K562 (cell line): Measurements from ENCODE around the gene TRAPPC2B. TPM values are rescaled to one million over a fixed set of nuclear protein-coding genes. Genes with fewer than 3 reads are reported as not detected.

ENCODE experiments used
- ATAC-seq: fragments of 200-7000 bp; cut with Tn5 transposase; 3 replicates; pipeline ENCODE4 v1.9.1; 2020; ENCODE audit warnings: moderate library complexity
- BruUV-seq: library from RNA; stranded (reverse); fragments of 400-500 nt; replicated peaks from 2 replicates; lab custom pipeline; 2021; lab: Mats Ljungman, UMichigan
- CTCF ChIA-PET: fragments of 300-600 bp; formaldehyde crosslinking; extraction: SDS; loops from one replicate; lab custom pipeline; 2021; ENCODE audit warnings: low intra/inter-chr PET ratio; lab: Yijun Ruan, JAX
- POLR2A ChIA-PET: fragments of 300-600, 350-650 bp; sonication (Branson Sonifier 250); formaldehyde crosslinking; extraction: SDS; loops from one replicate; lab custom pipeline; 2021; ENCODE audit warnings: antibody characterized with exemption, inconsistent platforms; lab: Yijun Ruan, JAX
- DNase-seq, 4 experiments: peaks; one replicate each; pipeline versions ENCODE4 v3.0.0 to v3.0.0-alpha.2; 2011 to 2018; ENCODE audit warnings: low spot score in 3 of 4, mixed read lengths in 3 of 4; ENCODE audit errors: extremely low read depth in 1 of 4
- FAIRE-seq: peaks from 2 replicates; lab custom pipeline; 2011; peaks lifted over from hg19 to GRCh38; lab: Jason Lieb, UNC
- H2AFZ ChIP-seq: 2 replicates; pipeline ENCODE4 v1.6.0; 2011; ENCODE audit warnings: low read depth, low read length, control low read depth, inconsistent platforms
- H3K27ac ChIP-seq: fragments of 200-600 bp; 3 replicates; pipeline ENCODE4 v1.8.0; 2011; ENCODE audit warnings: low read depth, mild to moderate bottlenecking, control low read depth, inconsistent platforms, low read length, moderate library complexity, mixed read lengths; ENCODE audit errors: extremely low read depth
- H3K27me3 ChIP-seq, 2 experiments: fragments of 300-600 bp in 1 of 2; 2 replicates in 1 of 2; 3 replicates in 1 of 2; pipeline versions ENCODE4 v1.6.0 to v1.8.0; 2011; ENCODE audit warnings: inconsistent platforms in 2 of 2, low read length in 2 of 2, mild to moderate bottlenecking in 1 of 2, mixed read lengths in 1 of 2, moderate library complexity in 1 of 2; ENCODE audit not compliant: control insufficient read depth in 2 of 2, insufficient read depth in 2 of 2
- H3K36me3 ChIP-seq: fragments of 300-600 bp; 3 replicates; pipeline ENCODE4 v1.8.0; 2011; ENCODE audit warnings: mild to moderate bottlenecking, low read length, inconsistent platforms; ENCODE audit not compliant: control insufficient read depth, insufficient read depth
- H3K4me1 ChIP-seq, 2 experiments: fragments of 200-600 bp in 1 of 2; replicated peaks in 1 of 2; 2 replicates in 1 of 2; 3 replicates in 1 of 2; pipeline versions ENCODE4 v1.5.1 to v1.8.0; 2011; ENCODE audit warnings: inconsistent platforms in 2 of 2, low read length in 2 of 2, mild to moderate bottlenecking in 1 of 2, mixed read lengths in 1 of 2, moderate library complexity in 1 of 2; ENCODE audit not compliant: control insufficient read depth in 2 of 2, insufficient read depth in 2 of 2
- H3K4me2 ChIP-seq: 2 replicates; pipeline ENCODE4 v1.6.1; 2011; ENCODE audit warnings: low read length, control low read depth, inconsistent platforms, mixed read lengths; ENCODE audit not compliant: insufficient read depth
- H3K4me3 ChIP-seq: fragments of 200-600 bp; sonication (generic), shearing (Covaris generic); 2 replicates; pipeline ENCODE4 v1.5.1; 2016; ENCODE audit warnings: control low read depth, inconsistent platforms
- H3K79me2 ChIP-seq: fragments of 200-600 bp; 3 replicates; pipeline ENCODE4 v1.8.0; 2011; ENCODE audit warnings: low read length, inconsistent platforms; ENCODE audit not compliant: control insufficient read depth, insufficient read depth
- H3K9ac ChIP-seq, 2 experiments: 2 replicates each; pipeline versions ENCODE4 v1.6.0 to v1.6.1; 2011; ENCODE audit warnings: low read depth in 2 of 2, low read length in 2 of 2, control low read depth in 1 of 2, inconsistent platforms in 1 of 2, mild to moderate bottlenecking in 1 of 2, mixed read lengths in 1 of 2; ENCODE audit not compliant: insufficient read depth in 1 of 2
- H3K9me1 ChIP-seq: one replicate; pipeline ENCODE4 v1.6.0; 2011; ENCODE audit warnings: inconsistent platforms, mild to moderate bottlenecking, low read length, moderate library complexity; ENCODE audit not compliant: control insufficient read depth, insufficient read depth
- H3K9me3 ChIP-seq: replicated peaks from 2 replicates; pipeline ENCODE4 v1.5.1; 2011; ENCODE audit warnings: low read depth, low read length, inconsistent platforms; ENCODE audit not compliant: control insufficient read depth, insufficient read depth
- H4K20me1 ChIP-seq: replicated peaks from 2 replicates; pipeline ENCODE4 v1.6.1; 2011; ENCODE audit warnings: low read length, inconsistent platforms, mixed read lengths; ENCODE audit not compliant: control insufficient read depth, insufficient read depth
- ARID1B ChIP-seq: fragments of 450-650 bp; IDR thresholded peaks from 2 replicates; pipeline ENCODE4 v1.6.1; 2016; ENCODE audit warnings: antibody characterized with exemption, mild to moderate bottlenecking, inconsistent platforms
- ATF7 ChIP-seq: fragments of 450-650 bp; IDR thresholded peaks from 2 replicates; pipeline ENCODE4 v1.7.1; 2014; ENCODE audit warnings: mild to moderate bottlenecking, moderate library complexity
- CBFA2T3 ChIP-seq: fragments of 450-650 bp; IDR thresholded peaks from 2 replicates; pipeline ENCODE4 v1.6.1; 2017
- CXXC5 ChIP-seq: fragments of 250-450 bp; sonication (Bioruptor Pico); IDR thresholded peaks from 2 replicates; pipeline ENCODE4 v1.8.0; 2022; ENCODE audit warnings: inconsistent platforms, mild to moderate bottlenecking, moderate library complexity
- FOXA3 ChIP-seq, 2 experiments: fragments of 450-650 bp in 1 of 2; sonication (generic) in 1 of 2; formaldehyde crosslinking; IDR thresholded peaks in 1 of 2; conservative IDR thresholded peaks in 1 of 2; 2 replicates each; pipeline versions ENCODE4 v1.4.0 to v1.8.0; 2020 to 2022; ENCODE audit warnings: mild to moderate bottlenecking in 2 of 2, missing genetic modification reagents in 1 of 2
- KDM1A ChIP-seq, 2 experiments: fragments of 450-650 bp; IDR thresholded peaks; 2 replicates each; pipeline ENCODE4 v1.6.1; 2016; ENCODE audit warnings: mild to moderate bottlenecking in 2 of 2
- MBD1 ChIP-seq: fragments of 250-450 bp; sonication (Bioruptor Pico); IDR thresholded peaks from 2 replicates; pipeline ENCODE4 v1.8.0; 2022; ENCODE audit warnings: inconsistent platforms
- SMARCA5 ChIP-seq: fragments of 450-650 bp; IDR thresholded peaks from 2 replicates; pipeline ENCODE4 v1.6.1; 2016
- SMARCC2 ChIP-seq: fragments of 450-650 bp; IDR thresholded peaks from 2 replicates; pipeline ENCODE4 v1.6.1; 2017; ENCODE audit warnings: antibody characterized with exemption, moderate library complexity, mild to moderate bottlenecking, low read depth
- SREBF1 ChIP-seq: fragments of 150-350 bp; IDR thresholded peaks from 2 replicates; pipeline ENCODE4 v1.6.1; 2014; ENCODE audit warnings: antibody characterized with exemption, low read depth, low read length, borderline replicate concordance
- ZBTB49 ChIP-seq: sonication (generic); formaldehyde crosslinking; IDR thresholded peaks from 2 replicates; pipeline ENCODE4 v1.8.0; 2022; ENCODE audit warnings: missing genetic modification reagents, mild to moderate bottlenecking, borderline replicate concordance
- ZNF197 ChIP-seq: fragments of 200-800 bp; sonication (Bioruptor generic); IDR thresholded peaks from 2 replicates; pipeline ENCODE4 v1.6.1; 2016; ENCODE audit warnings: low read depth, missing genetic modification characterization, missing compliant biosample characterization
- ZNF507 ChIP-seq: conservative IDR thresholded peaks from 2 replicates; pipeline ENCODE4 v1.6.1; 2017; ENCODE audit warnings: missing genetic modification characterization, missing compliant biosample characterization
- ZNF780A ChIP-seq: fragments of 250-450 bp; sonication (Bioruptor Pico); IDR thresholded peaks from 2 replicates; pipeline ENCODE4 v1.5.0; 2021; ENCODE audit warnings: mild to moderate bottlenecking
- WGBS: fragments of 100-300 bp; shearing (Covaris generic); methylation state at CpG from one replicate; pipeline ENCODE4 v1.1.6; 2016; ENCODE audit warnings: low coverage, mixed read lengths; ENCODE audit not compliant: insufficient coverage; ENCODE audit errors: missing lambda C conversion rate; 5-methylcytosine and 5-hydroxymethylcytosine counted together
- in situ Hi-C: fragments of 300-500 bp; cut with MboI; formaldehyde crosslinking; loops from 4 replicates; pipeline ENCODE4 v1.15.0; 2018; ENCODE audit warnings: inconsistent platforms, mixed read lengths
- intact Hi-C: fragments of 100-400 bp; cut with micrococcal nuclease; formaldehyde crosslinking; loops from 2 replicates; pipeline ENCODE4 v1.14.2; 2022
- polyA plus RNA-seq, 8 experiments: library from polyadenylated mRNA; depleted of rRNA in 4 of 8; stranded (reverse) in 5 of 8; unstranded in 3 of 8; fragments of >200 nt; fragmentation: Nextera tagmentation in 2 of 8; fragmentation: Illumina TruSeq in 1 of 8; extraction: Ambion mirVana in 2 of 8; extraction: Trizol in 1 of 8; gene quantifications; 2 replicates each; pipeline versions ENCODE4 v1.2.1 to v1.2.3, GENCODE V29; 2011 to 2014; ENCODE audit warnings: inconsistent platforms in 1 of 8, missing spikeins in 1 of 8
- total RNA-seq, 7 experiments: library from RNA; depleted of rRNA in 6 of 7; stranded (reverse); fragments of >200 nt in 6 of 7; fragmentation: Illumina TruSeq in 2 of 7; extraction: Trizol in 2 of 7; gene quantifications; 2 replicates each; pipeline versions ENCODE4 v1.2.1 to v1.2.3, GENCODE V29; 2011 to 2021; ENCODE audit warnings: low replicate concordance in 1 of 7

The TRAPPC2B gene
- total and polyA plus RNA-seq, 9 of the 15 experiments (the other 6 are each of a cell fraction or from before 2014, with no cell fraction given): 2.2 to 20.4 (median 4.6) TPM

GRCh38 chr19:57380923-57381322 lies 17.6 kb downstream of the TRAPPC2B start (continued):
- TF ChIP-seq ZBTB49: no peak
- TF ChIP-seq ZNF780A (CRISPR knock-in tag): no peak
- TF ChIP-seq ATF7: no peak

- in situ Hi-C loops: no loop called here
- Histone ChIP-seq H3K9me3 (peaks cover 2% of the 10 kb centered on the region; the same call in 1 of the 2 replicates), H2AFZ (no peak overlapping the region)
- DNase-seq (no peak), FAIRE-seq (no peak)
- TF ChIP-seq KDM1A (IDR thresholded peaks at IDR 0.05) (peak; percentile 66 to 76; a peak in 3 of 4 replicates), ZNF197 (CRISPR knock-in tag) (no peak), FOXA3 (CRISPR knock-in tag; conservative IDR thresholded peaks at IDR 0.05 in 1 of 2, IDR thresholded peaks at IDR 0.05 in 1 of 2) (no peak), SMARCC2 (no peak), ZNF507 (tag) (no peak), MBD1 (no peak), SREBF1 (no peak), ZNF780A (CRISPR knock-in tag) (no peak), ARID1B (0 out of 2 replicates have a peak, but pooled peaks have one; percentile 23), CXXC5 (no peak), CBFA2T3 (peak; percentile 58), SMARCA5 (no peak)
- TF ChIP-seq, all 486 proteins: peak for 3
- no TSS peak for BruUV-seq
- no peaks in the 10 kb centered on the region for H4K20me1 ChIP-seq
- no peaks in the 10 kb centered on the region for H3K79me2 ChIP-seq
- H3K9ac ChIP-seq: no peak overlapping the region
- ATAC-seq: no peak
- H3K4me3 ChIP-seq: no peak overlapping the region
- no peaks in the 10 kb centered on the region for H3K4me1 ChIP-seq
- no peaks in the 10 kb centered on the region for H3K9me1 ChIP-seq
- no peak overlapping the region for H3K27ac ChIP-seq
- H3K36me3 ChIP-seq: no peaks in the 10 kb centered on the region
- intact Hi-C loops: no loop called here
- ChIA-PET POLR2A (interaction anchor here (0.7 kb wide), 1 partner anchor 44 kb away, joined by 3 read pairs; no protein-coding TSS in a partner anchor), CTCF (no interaction called here)
- WGBS: 0% methylated on average over 7 of the region's 7 CpGs
- no peaks in the 10 kb centered on the region for H3K27me3 ChIP-seq
- no peak overlapping the region for H3K4me2 ChIP-seq
These were observed 19.6 kb downstream of the TRAPPC2B start for GRCh38 chr19:57382806-57383488.
